ENCODE measurements around the gene PAWR. TPM values are rescaled to one million over a fixed set of nuclear protein-coding genes. Genes with fewer than 3 reads are reported as not detected.

The PAWR gene
- total RNA-seq, 6 experiments from 2014 or later, result 25.0 to 62.3 (median 28.9) TPM

- TF ChIP-seq POLR2A (IDR thresholded peaks at IDR 0.05) (no peak), CTCF (IDR thresholded peaks at IDR 0.05) (no peak)
- Histone ChIP-seq H3K4me3 (no peak overlapping the region), H3K27me3 (no peaks in the 10 kb centered on the region), H3K36me3 (no peaks in the 10 kb centered on the region), H3K27ac (no peak overlapping the region), H3K4me1 (no peaks in the 10 kb centered on the region), H3K9me3 (no peaks in the 10 kb centered on the region)
- DNase-seq (no peak), ATAC-seq (no peak)
- WGBS (ENCODE audit: insufficient coverage, low coverage, low lambda C conversion rate, missing lambda C conversion rate), result 62% methylated on average over 6 of the region's 6 CpGs
- intact Hi-C loops (cut with DNase I), result loop anchor here in 1 of 2 donors (5.0 kb wide), 1 partner anchor 136 kb away; no protein-coding TSS in a partner anchor
Measured at GRCh38 chr12:79692860-79693577, 2.3 kb upstream of the PAWR start.

GRCh38 chr12:79691511-79692248 is 916 bp upstream of the PAWR start:
- peaks cover 0 to 2% (median under 1%) of the 10 kb centered on the region in 4 donors for H3K4me1 ChIP-seq
- no peaks in the 10 kb centered on the region for H3K36me3 ChIP-seq
- peak overlapping the region; percentile 75 to 91 (median 87) for H3K27ac ChIP-seq
- DNase-seq, result no peak
- no peaks in the 10 kb centered on the region for H3K9me3 ChIP-seq
- intact Hi-C loops (cut with DNase I), result loop anchor here in 1 of 2 donors (5.0 kb wide), 1 partner anchor 134 kb away; no protein-coding TSS in a partner anchor
- ATAC-seq, result peak; percentile 2 to 27 (median 11)
- H3K27me3 ChIP-seq, result no peaks in the 10 kb centered on the region
- WGBS (ENCODE audit: insufficient coverage, low coverage, low lambda C conversion rate, missing lambda C conversion rate), result 8% methylated on average over 11 of the region's 11 CpGs
- H3K4me3 ChIP-seq, result peak overlapping the region; percentile 78 to 91 (median 81)
- TF ChIP-seq CTCF (IDR thresholded peaks at IDR 0.05), result no peak
- TF ChIP-seq POLR2A (IDR thresholded peaks at IDR 0.05), result no peak

GRCh38 chr12:79690142-79690637 is 574 bp downstream of the PAWR start:
- no peaks in the 10 kb centered on the region for H3K36me3 ChIP-seq
- intact Hi-C loops (cut with DNase I), result loop anchor here in 1 of 2 donors (5.0 kb wide), 1 partner anchor 133 kb away; no protein-coding TSS in a partner anchor
- H3K27me3 ChIP-seq, result no peaks in the 10 kb centered on the region
- H3K9me3 ChIP-seq, result no peaks in the 10 kb centered on the region
- peak overlapping the region; percentile 78 to 91 (median 81) for H3K4me3 ChIP-seq
- peak overlapping the region; percentile 87 to 91 (median 89) for H3K27ac ChIP-seq
- ATAC-seq (peak in 3 of 4 donors; percentile 0 to 17 (median 8)), DNase-seq (peak; percentile 35 to 66 (median 52))
- TF ChIP-seq POLR2A (IDR thresholded peaks at IDR 0.05) (no peak), CTCF (IDR thresholded peaks at IDR 0.05) (no peak)
- WGBS (ENCODE audit: insufficient coverage, low coverage, low lambda C conversion rate, missing lambda C conversion rate), result 0% methylated on average over 7 of the region's 45 CpGs
- H3K4me1 ChIP-seq, result peaks cover 0 to 15% (median 5%) of the 10 kb centered on the region in 4 donors

GRCh38 chr12:79689477-79690141 is 1.2 kb downstream of the PAWR start:
- WGBS (ENCODE audit: insufficient coverage, low coverage, low lambda C conversion rate, missing lambda C conversion rate), result 9% methylated on average over 1 of the region's 66 CpGs
- intact Hi-C loops (cut with DNase I), result loop anchor here in 1 of 2 donors (5.0 kb wide), 1 partner anchor 132 kb away; no protein-coding TSS in a partner anchor
- peaks cover 0 to 19% (median 6%) of the 10 kb centered on the region in 4 donors for H3K4me1 ChIP-seq
- no peaks in the 10 kb centered on the region for H3K9me3 ChIP-seq
- peak overlapping the region; percentile 78 to 91 (median 81) for H3K4me3 ChIP-seq
- no peaks in the 10 kb centered on the region for H3K27me3 ChIP-seq
- peak; percentile 4 to 36 (median 12) for ATAC-seq
- peak; percentile 48 to 73 (median 57) for DNase-seq
- H3K27ac ChIP-seq, result peak overlapping the region; percentile 87 to 91 (median 89)
- no peaks in the 10 kb centered on the region for H3K36me3 ChIP-seq
- TF ChIP-seq CTCF (IDR thresholded peaks at IDR 0.05) (peak in 1 of 4 donors; percentile 2), POLR2A (IDR thresholded peaks at IDR 0.05) (peak; percentile 29)

All from right lobe of liver (tissue), 6 donors.